Cardiac fibroblast (primary cell): ENCODE measurements around the gene TNFSF9.
"Not testable (repeated sequence)": the region's sequence is repeated elsewhere in the genome, so short reads cannot be mapped to it uniquely, and the experiment has no call there.

Experiments used
- DNase-seq, 2 donors: peaks; one replicate each; pipeline versions ENCODE4 v3.0.0 to v3.0.0-alpha.2; 2010; ENCODE audit warnings: low read depth in 2 of 2
- H3K4me3 ChIP-seq, 2 donors: replicated peaks in 1 of 2; 1 replicate in 1 of 2; 2 replicates in 1 of 2; pipeline ENCODE4 v1.5.1; 2011; ENCODE audit warnings: low read depth in 2 of 2, low read length in 2 of 2, mild to moderate bottlenecking in 2 of 2, moderate library complexity in 1 of 2
- TF ChIP-seq, protein P1 (sequence below): IDR thresholded peaks from one replicate; pipeline ENCODE4 v1.5.1; 2011; ENCODE audit warnings: low read depth, mild to moderate bottlenecking, low read length, inconsistent platforms

The TNFSF9 gene

DNA sequence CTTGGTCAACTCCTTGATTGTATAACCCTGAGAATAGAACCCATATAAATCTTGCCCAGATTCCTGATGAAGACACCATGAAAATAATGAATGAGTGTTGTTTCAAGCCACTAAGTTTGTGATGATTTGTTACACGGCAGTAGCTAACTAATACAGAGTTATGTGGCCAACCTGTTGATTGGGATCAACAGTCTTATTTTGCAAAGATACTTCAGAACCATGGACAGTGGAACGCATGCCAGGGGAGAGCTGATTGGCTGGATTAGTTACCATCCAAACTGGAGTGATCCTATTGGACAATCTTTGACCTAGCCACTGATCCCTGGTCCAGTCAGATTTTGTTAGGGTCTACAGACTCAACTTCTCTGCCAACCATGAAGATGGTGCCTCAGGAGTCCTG is 33.6 kb downstream of the TNFSF9 start:
- peak; percentile 16 to 55 for DNase-seq
- H3K4me3 ChIP-seq, result no peak overlapping the region
- TF ChIP-seq, protein P1, sequence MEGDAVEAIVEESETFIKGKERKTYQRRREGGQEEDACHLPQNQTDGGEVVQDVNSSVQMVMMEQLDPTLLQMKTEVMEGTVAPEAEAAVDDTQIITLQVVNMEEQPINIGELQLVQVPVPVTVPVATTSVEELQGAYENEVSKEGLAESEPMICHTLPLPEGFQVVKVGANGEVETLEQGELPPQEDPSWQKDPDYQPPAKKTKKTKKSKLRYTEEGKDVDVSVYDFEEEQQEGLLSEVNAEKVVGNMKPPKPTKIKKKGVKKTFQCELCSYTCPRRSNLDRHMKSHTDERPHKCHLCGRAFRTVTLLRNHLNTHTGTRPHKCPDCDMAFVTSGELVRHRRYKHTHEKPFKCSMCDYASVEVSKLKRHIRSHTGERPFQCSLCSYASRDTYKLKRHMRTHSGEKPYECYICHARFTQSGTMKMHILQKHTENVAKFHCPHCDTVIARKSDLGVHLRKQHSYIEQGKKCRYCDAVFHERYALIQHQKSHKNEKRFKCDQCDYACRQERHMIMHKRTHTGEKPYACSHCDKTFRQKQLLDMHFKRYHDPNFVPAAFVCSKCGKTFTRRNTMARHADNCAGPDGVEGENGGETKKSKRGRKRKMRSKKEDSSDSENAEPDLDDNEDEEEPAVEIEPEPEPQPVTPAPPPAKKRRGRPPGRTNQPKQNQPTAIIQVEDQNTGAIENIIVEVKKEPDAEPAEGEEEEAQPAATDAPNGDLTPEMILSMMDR, result no peak

DNA sequence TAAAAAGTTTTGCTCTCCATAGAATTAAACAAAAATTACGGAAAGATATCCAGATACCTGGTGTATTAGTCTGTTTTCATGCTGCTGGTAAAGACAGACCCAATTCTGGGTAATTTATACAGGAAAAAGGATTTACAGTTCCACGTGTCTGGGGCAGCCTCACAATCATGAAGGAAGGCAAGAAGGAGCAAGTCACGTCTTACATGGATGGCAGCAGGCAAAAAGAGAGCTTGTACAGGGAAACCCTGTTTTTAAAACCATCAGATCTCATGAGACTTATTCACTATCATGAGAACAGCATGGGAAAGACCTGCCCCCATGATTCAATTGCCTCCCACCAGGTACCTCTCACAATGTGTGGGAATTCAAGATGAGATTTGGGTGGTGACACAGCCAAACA is 35.9 kb downstream of the TNFSF9 start:
- H3K4me3 ChIP-seq, DNase-seq: not testable (repeated sequence)

DNA sequence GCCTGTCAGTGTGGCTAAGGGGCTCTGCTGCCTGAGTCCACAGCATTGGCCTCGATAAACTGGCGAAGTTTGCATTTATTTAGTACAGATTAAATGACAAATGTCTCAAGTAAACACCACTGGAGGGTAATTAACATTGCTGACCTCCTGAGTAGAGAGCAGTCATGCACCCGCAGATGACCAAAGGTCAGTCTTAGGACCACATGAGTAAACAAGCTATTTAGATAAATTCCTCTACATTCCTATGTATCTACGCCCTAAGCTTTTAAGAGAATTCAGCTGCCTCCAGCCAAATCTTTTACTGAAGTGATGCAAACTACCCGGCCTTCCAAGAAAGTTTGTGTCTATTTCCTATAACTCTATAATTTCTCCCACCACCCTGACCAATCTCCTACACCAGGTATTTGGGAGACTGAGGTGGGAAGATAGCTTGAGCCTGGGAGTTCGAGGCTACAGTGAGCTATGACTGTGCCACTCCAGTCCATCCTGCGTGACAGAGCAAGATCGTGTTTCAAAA is 37.2 kb downstream of the TNFSF9 start:
- H3K4me3 ChIP-seq, result no peak overlapping the region
- TF ChIP-seq, protein P1, result no peak
- DNase-seq, result no peak

DNA sequence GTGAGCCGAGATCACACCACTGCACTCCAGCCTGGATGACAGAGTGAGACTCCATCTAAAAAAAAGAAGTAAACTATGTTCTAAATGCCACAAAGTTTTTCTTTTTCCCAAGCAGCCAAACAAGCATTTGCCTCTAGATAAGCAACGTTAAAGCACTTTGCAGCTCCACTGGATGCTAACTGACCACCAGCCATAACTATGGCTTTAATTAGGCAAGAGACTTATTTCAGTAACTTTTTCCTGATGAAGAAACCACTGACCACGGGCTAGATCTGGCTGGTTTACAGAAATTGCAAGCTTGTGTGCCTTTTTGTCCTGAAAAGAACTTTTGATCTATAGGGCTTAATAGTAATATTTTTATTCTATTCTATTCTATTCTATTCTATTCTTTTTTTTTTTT is 38.0 kb downstream of the TNFSF9 start:
- no peak overlapping the region for H3K4me3 ChIP-seq
- peak in 1 of 2 donors; percentile 26 for DNase-seq
- TF ChIP-seq, protein P1, result no peak

DNA sequence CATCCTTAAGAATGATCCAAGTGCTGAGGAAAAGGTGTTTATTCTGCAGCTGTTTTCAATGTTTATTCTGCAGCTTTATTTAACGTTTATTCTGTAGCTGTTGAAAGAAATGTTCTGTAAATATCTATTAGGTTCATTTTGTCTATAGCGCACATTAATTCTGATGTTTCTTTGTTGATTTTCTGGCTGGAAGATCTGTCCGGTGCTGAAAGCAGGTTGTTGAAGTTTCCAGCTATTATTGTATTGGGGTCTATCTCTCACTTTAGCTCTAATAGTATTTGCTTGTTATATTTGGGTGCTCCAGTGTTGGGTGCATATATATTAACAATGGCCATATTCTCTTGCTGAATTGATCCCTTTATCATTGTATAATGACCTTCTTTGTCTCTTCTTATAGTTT is 39.9 kb downstream of the TNFSF9 start:
- TF ChIP-seq, protein P1, result no peak
- DNase-seq, result no peak
- no peak overlapping the region for H3K4me3 ChIP-seq

DNA sequence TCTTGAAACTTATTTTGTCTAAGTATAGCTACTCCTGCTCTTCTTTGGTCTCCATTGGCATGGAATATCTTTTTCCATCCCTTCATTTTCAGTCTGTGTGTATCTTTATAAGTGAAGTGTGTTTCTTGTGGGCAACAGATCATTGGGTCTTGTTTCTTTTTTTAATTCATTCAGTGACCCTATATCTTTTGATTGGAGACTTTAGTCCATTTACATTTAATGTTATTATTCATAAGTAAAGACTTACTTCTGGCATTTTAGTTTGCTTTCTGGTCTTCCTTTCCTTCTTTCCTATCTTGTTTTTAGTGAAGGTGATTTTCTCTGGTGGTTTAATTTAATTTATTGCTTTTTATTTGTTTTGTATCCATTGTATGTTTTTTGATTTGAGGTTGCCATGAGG is 40.3 kb downstream of the TNFSF9 start:
- H3K4me3 ChIP-seq, result no peak overlapping the region
- TF ChIP-seq, protein P1, result no peak
- no peak for DNase-seq

DNA sequence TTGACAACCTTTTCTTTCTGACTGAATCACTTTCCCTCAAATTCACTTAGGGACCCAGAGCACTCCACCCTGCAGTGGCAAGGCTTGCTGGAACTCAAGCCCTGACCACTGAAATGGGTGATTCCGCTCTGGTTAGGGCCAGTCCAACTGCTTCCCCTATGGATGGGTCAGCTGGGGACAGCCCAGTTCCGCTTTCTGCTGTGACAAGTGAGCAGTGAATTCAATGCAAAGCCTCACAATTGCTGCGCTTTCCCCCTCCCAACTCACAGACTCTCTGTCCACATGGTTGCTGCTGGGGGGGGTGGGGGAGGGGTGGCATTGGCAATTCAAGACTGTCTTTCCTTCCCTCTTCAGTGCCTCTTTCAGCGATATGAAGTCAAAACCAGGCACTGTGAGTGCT is 41.4 kb downstream of the TNFSF9 start:
- no peak overlapping the region for H3K4me3 ChIP-seq
- no peak for DNase-seq
- TF ChIP-seq, protein P1, result no peak

DNA sequence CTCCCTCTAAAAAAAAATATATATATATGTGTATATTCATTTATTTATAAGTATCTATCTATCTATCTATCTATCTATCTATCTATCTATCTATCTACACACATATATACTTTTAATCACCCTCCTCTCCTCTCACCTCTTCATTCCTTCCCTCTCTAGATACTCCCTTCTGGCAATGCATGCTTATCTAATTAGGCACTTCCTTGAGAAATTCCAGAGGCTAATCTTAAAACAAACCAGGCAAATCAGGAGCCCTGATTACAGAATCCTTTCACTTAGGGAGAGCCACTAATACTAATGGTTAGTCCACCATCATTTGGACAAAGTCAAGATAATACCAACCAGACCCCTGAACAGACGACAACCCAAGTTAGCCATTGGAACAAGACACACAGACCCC is 42.5 kb downstream of the TNFSF9 start:
- DNase-seq, result no peak
- H3K4me3 ChIP-seq, result no peak overlapping the region
- TF ChIP-seq, protein P1, result no peak
